Measurements from ENCODE around the gene AGAP2.

DNA sequence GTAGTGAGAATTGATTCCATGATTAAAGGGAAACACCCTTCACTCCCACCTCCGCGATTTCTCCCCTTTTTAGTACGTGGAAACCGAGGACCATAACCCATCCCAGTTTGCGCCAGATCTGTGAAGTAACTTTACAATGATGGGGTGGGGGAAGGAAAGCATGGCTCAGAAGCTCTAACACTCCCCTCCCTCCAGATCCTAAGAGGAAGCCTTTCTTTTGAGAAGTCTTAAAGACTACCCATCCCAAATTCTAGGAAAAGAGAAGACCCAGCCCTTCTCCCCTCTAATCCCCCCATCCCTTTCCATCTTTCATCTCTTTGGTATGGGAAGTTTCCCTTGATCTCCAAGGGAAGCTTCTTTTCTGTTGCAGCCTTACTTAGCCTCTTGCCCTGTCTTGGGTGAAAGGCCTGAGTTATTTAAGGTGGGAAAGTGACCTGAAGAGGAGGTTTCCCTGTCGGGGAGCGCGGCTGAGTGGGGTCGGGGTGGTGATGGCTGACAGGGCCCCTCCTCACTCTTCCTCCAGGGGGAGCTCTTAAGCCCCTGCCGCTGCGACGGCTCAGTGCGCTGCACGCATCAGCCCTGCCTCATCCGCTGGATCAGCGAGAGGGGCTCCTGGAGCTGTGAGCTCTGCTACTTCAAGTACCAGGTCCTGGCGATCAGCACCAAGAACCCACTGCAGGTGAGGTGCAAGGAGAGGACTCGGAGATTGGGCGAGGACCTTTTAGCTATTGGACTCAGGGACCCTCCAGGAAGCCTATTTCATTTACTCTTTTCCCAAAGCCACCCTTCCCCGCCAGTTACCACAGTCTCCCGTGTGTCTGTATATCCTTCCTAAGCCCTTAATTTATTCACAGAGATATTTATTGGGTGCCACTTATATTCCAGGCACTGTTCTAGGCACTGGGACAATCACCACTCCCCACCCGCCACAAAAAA, 18.1 kb upstream of the AGAP2 start:
- no peak for TF ChIP-seq EP300 (IDR thresholded peaks at IDR 0.05)
- TF ChIP-seq, protein P1, sequence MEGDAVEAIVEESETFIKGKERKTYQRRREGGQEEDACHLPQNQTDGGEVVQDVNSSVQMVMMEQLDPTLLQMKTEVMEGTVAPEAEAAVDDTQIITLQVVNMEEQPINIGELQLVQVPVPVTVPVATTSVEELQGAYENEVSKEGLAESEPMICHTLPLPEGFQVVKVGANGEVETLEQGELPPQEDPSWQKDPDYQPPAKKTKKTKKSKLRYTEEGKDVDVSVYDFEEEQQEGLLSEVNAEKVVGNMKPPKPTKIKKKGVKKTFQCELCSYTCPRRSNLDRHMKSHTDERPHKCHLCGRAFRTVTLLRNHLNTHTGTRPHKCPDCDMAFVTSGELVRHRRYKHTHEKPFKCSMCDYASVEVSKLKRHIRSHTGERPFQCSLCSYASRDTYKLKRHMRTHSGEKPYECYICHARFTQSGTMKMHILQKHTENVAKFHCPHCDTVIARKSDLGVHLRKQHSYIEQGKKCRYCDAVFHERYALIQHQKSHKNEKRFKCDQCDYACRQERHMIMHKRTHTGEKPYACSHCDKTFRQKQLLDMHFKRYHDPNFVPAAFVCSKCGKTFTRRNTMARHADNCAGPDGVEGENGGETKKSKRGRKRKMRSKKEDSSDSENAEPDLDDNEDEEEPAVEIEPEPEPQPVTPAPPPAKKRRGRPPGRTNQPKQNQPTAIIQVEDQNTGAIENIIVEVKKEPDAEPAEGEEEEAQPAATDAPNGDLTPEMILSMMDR (IDR thresholded peaks at IDR 0.05): peak in 1 of 2 donors; percentile 55
